Skeletal muscle tissue (tissue), 4 donors: ENCODE measurements around the gene FARSB. TPM values are rescaled to one million over a fixed set of nuclear protein-coding genes. Genes with fewer than 3 reads are reported as not detected.

Experiments
- H3K27ac ChIP-seq: one replicate; pipeline ENCODE4 v1.7.0; 2013; ENCODE audit warnings: mild to moderate bottlenecking, low read depth, low read length, inconsistent platforms
- H3K27me3 ChIP-seq, 3 donors: one replicate each; pipeline ENCODE4 v1.7.0; 2013; ENCODE audit warnings: low read length in 3 of 3; ENCODE audit not compliant: control insufficient read depth in 3 of 3, insufficient read depth in 3 of 3
- H3K36me3 ChIP-seq, 3 donors: one replicate each; pipeline ENCODE4 v1.7.0; 2013; ENCODE audit warnings: low read length in 3 of 3; ENCODE audit not compliant: control insufficient read depth in 3 of 3, insufficient read depth in 3 of 3
- H3K4me1 ChIP-seq, 3 donors: one replicate each; pipeline ENCODE4 v1.7.0; 2013; ENCODE audit warnings: low read length in 3 of 3, mild to moderate bottlenecking in 3 of 3; ENCODE audit not compliant: control insufficient read depth in 3 of 3, insufficient read depth in 3 of 3
- H3K4me3 ChIP-seq, 3 donors: one replicate each; pipeline ENCODE4 v1.7.0; 2013; ENCODE audit warnings: low read length in 3 of 3
- H3K9ac ChIP-seq, 3 donors: one replicate each; pipeline ENCODE4 v1.7.0; 2013; ENCODE audit warnings: low read length in 3 of 3, mild to moderate bottlenecking in 3 of 3, moderate library complexity in 2 of 3, low read depth in 1 of 3
- H3K9me3 ChIP-seq, 3 donors: one replicate each; pipeline ENCODE4 v1.7.0; 2013; ENCODE audit warnings: low read length in 3 of 3; ENCODE audit not compliant: control insufficient read depth in 3 of 3
- total RNA-seq: library from RNA; depleted of rRNA; stranded (reverse); fragments of >200 nt; gene quantifications from one replicate; pipeline ENCODE4 v1.2.3, GENCODE V29; 2014
- donor health status: Osteomylitis.

Gene FARSB
- total RNA-seq, 1 donor from 2014 or later = 18.8 TPM

DNA sequence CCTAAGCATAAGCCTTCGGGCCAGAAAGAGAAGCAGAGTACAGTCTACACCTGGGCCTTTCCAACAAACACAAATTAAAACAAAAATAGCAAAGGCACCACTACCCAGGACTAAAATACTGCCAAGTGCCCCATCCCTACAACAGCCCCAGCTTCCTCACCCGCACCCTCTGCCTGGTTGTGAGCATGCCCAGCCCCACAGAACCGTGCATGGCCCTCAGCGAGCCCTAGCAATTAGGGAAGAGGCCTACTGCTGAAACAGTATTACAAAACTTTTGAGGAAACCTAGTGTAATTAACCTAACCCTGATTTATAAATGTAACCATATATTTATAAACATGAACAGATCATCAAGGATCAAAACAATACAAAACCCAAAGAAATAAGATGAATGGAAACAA lies 44.2 kb downstream of the FARSB start:
- H3K36me3 ChIP-seq = peaks cover 4 to 22% (median 18%) of the 10 kb centered on the region in 3 donors
- H3K27ac ChIP-seq = no peak overlapping the region
- H3K4me1 ChIP-seq = no peaks in the 10 kb centered on the region
- H3K4me3 ChIP-seq = no peak overlapping the region
- no peaks in the 10 kb centered on the region for H3K9me3 ChIP-seq
- H3K27me3 ChIP-seq = no peaks in the 10 kb centered on the region
- H3K9ac ChIP-seq = no peak overlapping the region

DNA sequence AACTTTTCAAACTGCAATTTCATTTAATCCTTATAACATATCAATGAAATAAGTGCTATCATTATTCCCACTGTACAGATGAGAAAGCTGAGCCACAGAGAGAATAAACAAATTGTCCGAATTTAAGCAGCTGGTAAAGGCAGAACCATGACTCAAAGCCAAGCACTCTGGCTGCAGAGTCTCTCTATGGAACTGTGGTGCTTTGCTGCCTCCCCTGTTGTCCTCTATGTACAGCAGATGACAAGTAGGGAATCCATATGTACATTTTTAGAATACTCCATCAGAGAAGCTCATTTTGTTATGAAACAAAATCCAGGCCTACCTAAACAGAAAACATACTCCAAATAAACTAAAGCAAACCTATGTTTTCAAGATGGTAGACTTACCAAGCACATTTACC lies 45.1 kb downstream of the FARSB start:
- no peak overlapping the region for H3K27ac ChIP-seq
- H3K4me3 ChIP-seq = no peak overlapping the region
- no peaks in the 10 kb centered on the region for H3K9me3 ChIP-seq
- no peaks in the 10 kb centered on the region for H3K27me3 ChIP-seq
- no peak overlapping the region for H3K9ac ChIP-seq
- H3K4me1 ChIP-seq = no peaks in the 10 kb centered on the region
- H3K36me3 ChIP-seq = peaks cover 4 to 22% (median 18%) of the 10 kb centered on the region in 3 donors

DNA sequence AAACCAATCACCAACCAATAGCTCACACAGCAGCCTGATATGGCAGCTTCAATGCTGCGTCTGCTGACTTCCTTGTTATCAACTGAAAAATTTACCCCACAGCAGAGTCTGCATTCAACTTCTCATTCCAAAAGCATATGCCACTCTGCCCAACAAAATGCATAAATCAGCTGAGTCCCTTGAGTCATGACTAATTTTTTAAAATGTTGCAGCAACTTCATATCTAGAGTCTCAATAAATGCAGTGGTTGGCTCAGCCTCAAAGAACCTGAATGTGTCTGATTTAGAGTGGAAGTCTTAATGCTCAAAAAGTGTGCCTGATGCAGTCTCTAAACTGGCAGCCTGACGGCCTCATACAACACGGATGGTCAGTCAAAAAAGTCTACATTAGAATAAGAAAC lies 46.5 kb downstream of the FARSB start:
- H3K36me3 ChIP-seq = peaks cover 2 to 17% (median 16%) of the 10 kb centered on the region in 3 donors
- H3K4me1 ChIP-seq = no peaks in the 10 kb centered on the region
- H3K27me3 ChIP-seq = no peaks in the 10 kb centered on the region
- no peak overlapping the region for H3K27ac ChIP-seq
- H3K9ac ChIP-seq = no peak overlapping the region
- H3K4me3 ChIP-seq = no peak overlapping the region
- H3K9me3 ChIP-seq = no peaks in the 10 kb centered on the region

DNA sequence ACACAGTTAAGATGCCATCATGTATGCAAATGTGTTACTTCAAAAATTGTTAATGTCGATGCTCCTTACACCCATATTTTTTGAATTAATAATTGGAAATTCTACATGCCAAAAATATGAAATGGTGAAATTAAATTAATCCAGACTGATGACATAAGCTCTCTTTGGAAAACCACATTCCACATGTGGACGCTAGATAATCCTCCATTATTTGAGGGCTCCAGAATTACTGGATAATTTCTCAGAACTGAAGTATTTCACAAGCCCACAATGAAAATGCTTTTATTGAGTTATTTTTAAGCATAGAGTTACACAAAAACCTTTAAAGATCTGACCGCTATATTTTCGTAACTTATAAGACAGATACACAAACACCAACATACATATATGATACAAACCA lies 47.8 kb downstream of the FARSB start:
- Histone ChIP-seq H3K36me3 (peaks cover 0 to 16% (median 13%) of the 10 kb centered on the region in 3 donors), H3K9me3 (no peaks in the 10 kb centered on the region), H3K27me3 (no peaks in the 10 kb centered on the region), H3K4me3 (no peak overlapping the region), H3K4me1 (no peaks in the 10 kb centered on the region), H3K27ac (no peak overlapping the region), H3K9ac (no peak overlapping the region)

DNA sequence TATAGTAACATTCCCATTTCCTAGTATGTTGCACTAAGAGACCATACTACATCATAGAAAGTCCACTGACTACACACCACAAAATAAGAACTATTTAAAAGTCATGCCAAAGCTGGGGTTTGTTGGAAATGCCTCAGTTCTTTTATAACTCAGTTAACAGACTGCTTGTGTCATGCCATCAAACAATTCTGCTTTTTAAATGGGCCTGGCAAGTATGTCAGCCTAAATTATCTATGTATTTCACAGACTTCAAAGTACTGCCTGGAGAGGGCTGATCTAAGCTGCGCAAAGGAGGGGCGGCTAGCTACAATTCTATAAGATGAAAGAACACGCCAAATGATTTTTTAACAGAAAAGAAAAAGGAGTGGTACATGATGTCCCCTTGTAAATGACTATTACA lies 49.6 kb downstream of the FARSB start:
- Histone ChIP-seq H3K27me3 (no peaks in the 10 kb centered on the region), H3K36me3 (peaks cover 0 to 3% (median 0%) of the 10 kb centered on the region in 3 donors), H3K9ac (no peak overlapping the region)

DNA sequence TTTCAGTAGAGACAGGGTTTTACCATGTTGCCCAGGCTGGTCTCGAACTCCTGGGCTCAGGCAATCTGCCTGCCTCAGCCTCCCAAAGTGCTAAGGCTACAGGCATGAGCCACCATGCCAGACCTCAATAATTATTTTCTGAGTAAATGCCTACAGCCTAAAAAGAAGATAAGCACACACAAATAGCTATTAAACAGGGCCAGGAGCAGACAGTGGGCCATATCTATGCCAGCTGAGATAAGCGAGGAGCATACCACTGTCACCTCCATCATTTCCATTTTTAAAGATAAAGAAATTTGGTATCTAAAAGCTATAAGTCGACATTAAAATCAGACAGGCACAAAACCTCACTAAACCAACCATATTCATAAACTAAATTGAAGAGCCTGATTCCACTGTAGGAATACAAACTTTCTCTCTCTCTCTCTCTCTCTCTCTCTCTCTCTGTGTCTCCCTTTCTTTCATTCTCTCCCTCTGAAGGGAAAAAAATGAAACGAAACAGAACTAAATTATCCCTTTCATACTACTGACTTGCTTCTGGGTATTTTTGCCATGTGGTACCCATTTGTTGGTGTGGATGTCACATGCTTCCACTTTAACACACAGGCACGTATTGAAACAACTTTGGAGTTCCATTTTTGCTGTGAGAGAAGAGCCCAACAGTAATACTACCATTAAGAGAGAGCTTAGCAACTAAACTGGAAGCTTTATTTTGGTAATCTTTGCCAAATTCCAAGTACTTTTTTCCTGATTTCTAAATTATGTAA lies 51.0 kb downstream of the FARSB start:
- H3K9me3 ChIP-seq = no peaks in the 10 kb centered on the region
- H3K27me3 ChIP-seq = no peaks in the 10 kb centered on the region
- no peak overlapping the region for H3K9ac ChIP-seq
- no peaks in the 10 kb centered on the region for H3K4me1 ChIP-seq
- H3K27ac ChIP-seq = no peak overlapping the region
- H3K36me3 ChIP-seq = peaks cover 0 to 2% (median 0%) of the 10 kb centered on the region in 3 donors
- no peak overlapping the region for H3K4me3 ChIP-seq

More for the DNA sequence above, 49.6 kb downstream of the FARSB start:
- no peaks in the 10 kb centered on the region for H3K9me3 ChIP-seq
- H3K27ac ChIP-seq = no peak overlapping the region
- H3K4me1 ChIP-seq = no peaks in the 10 kb centered on the region
- no peak overlapping the region for H3K4me3 ChIP-seq

DNA sequence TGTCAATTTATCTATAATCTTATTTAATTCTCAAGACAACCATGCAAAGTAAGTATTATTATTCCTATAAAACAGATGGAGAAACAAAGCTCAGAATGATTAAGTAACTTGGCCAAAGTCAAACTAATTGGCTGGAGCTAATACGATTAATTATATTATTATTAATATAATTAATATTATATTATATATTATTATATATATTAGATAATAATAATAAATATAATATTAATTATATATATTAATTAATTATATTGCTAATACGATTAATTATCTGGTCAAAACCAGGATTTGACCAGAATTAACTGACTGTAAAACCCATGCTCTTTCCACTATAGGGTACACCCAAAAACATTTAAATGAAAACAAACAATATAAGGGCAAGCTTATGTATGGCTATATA lies 52.4 kb downstream of the FARSB start:
- H3K27ac ChIP-seq = no peak overlapping the region

DNA sequence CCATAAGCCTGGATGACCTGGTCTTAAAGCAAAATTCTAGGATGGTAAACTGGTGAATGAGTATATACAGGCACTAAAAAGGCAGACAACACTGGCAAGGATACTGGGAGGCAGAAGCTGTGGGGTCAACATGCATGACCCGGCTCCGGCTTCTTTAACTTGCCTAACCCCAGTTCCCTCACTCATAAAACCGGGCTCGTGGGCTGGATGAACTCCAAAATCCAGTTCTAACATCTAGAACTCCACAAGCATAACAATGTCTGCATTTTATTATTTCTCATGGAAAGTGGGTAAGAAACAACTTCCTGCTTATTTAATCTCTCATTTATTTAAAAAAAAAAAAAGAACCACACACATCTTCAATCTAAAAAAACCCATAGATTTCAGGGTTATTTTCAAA lies 57.3 kb downstream of the FARSB start:
- Histone ChIP-seq H3K9me3 (no peaks in the 10 kb centered on the region), H3K27me3 (no peaks in the 10 kb centered on the region), H3K27ac (no peak overlapping the region), H3K4me1 (no peaks in the 10 kb centered on the region), H3K9ac (no peak overlapping the region), H3K36me3 (peaks cover 9 to 20% (median 11%) of the 10 kb centered on the region in 3 donors), H3K4me3 (no peak overlapping the region)

More for the DNA sequence above, 52.4 kb downstream of the FARSB start:
- no peak overlapping the region for H3K4me3 ChIP-seq
- no peak overlapping the region for H3K9ac ChIP-seq
- no peaks in the 10 kb centered on the region for H3K9me3 ChIP-seq
- peaks cover 2 to 12% (median 7%) of the 10 kb centered on the region in 3 donors for H3K36me3 ChIP-seq
- H3K4me1 ChIP-seq = no peaks in the 10 kb centered on the region
- no peaks in the 10 kb centered on the region for H3K27me3 ChIP-seq

DNA sequence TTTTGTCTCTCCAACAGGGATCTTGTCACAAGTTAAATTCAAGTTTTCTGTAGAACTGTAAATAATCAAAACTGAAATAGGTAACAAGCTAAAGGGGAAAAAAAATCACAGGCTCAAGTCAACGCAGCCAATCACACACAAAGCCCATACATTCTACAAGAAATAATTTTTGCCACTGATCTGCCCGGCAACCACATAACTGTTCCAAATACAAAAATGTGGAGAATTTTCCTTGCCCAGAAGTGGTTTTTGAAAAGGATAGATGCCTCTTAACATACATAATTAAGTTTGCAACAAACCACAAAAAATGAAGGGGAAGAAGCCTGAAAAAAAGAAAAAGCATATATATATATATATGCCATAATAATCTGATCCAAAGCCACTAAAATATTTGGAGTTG lies 60.3 kb downstream of the FARSB start:
- H3K36me3 ChIP-seq = peaks cover 9 to 23% (median 11%) of the 10 kb centered on the region in 3 donors
- H3K27ac ChIP-seq = no peak overlapping the region
- no peaks in the 10 kb centered on the region for H3K4me1 ChIP-seq
- no peaks in the 10 kb centered on the region for H3K9me3 ChIP-seq
- H3K4me3 ChIP-seq = no peak overlapping the region
- no peaks in the 10 kb centered on the region for H3K27me3 ChIP-seq
- no peak overlapping the region for H3K9ac ChIP-seq

DNA sequence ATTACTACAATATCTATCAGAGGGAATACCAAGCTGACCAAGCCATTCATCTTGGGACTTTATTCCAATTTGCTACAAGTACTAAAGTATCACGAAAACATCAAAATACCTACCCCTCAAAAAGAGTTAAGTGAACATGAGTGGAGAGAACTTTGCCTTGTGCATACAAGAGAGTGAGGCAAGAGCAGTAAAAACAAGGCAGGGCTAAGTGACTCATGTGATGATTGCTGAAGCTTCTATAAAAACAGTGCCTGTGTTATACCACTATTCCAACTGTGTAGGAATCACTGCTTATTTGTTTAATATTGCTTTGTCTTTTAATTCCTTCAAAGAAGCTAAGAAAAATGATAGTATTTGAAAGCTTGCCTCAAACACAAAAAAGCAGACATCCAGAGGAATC lies 61.2 kb downstream of the FARSB start:
- H3K36me3 ChIP-seq = peaks cover 9 to 20% (median 9%) of the 10 kb centered on the region in 3 donors
- H3K4me1 ChIP-seq = no peaks in the 10 kb centered on the region
- no peaks in the 10 kb centered on the region for H3K9me3 ChIP-seq
- H3K9ac ChIP-seq = no peak overlapping the region
- no peaks in the 10 kb centered on the region for H3K27me3 ChIP-seq
- no peak overlapping the region for H3K4me3 ChIP-seq
- H3K27ac ChIP-seq = no peak overlapping the region
